ENCODE measurements around the gene RTEL1. TPM values are rescaled to one million over a fixed set of nuclear protein-coding genes. Genes with fewer than 3 reads are reported as not detected.
"Not testable (repeated sequence)": the region's sequence is repeated elsewhere in the genome, so short reads cannot be mapped to it uniquely, and the experiment has no call there.

The RTEL1 gene
- total RNA-seq, 1 experiment from 2014 or later, result 51.1 TPM

- intact Hi-C loops (cut with micrococcal nuclease; ENCODE audit: unreplicated experiment), result no loop called here
- BruUV-seq (replicated peaks), result no TSS peak
- H3K9me3 Mint-ChIP-seq (ENCODE audit: unreplicated experiment), result no peaks in the 10 kb centered on the region
- ChIA-PET CTCF (interaction anchor here (0.5 kb wide), 1 partner anchor 513 kb away, joined by 6 read pairs; no protein-coding TSS in a partner anchor), POLR2A (no interaction called here)
- H3K27me3 ChIP-seq (replicated peaks; ENCODE audit: control insufficient read depth, insufficient read depth, low read length), result no peaks in the 10 kb centered on the region
- H3K27ac Mint-ChIP-seq (ENCODE audit: unreplicated experiment), result no peak overlapping the region
- H3K4me3 ChIP-seq (ENCODE audit: low read depth, low read length), result no peak overlapping the region
- H3K4me1 ChIP-seq, result no peaks in the 10 kb centered on the region
- H3K4me1 Mint-ChIP-seq (ENCODE audit: low read depth, unreplicated experiment), result peaks cover 6% of the 10 kb centered on the region
- TF ChIP-seq, protein P1, sequence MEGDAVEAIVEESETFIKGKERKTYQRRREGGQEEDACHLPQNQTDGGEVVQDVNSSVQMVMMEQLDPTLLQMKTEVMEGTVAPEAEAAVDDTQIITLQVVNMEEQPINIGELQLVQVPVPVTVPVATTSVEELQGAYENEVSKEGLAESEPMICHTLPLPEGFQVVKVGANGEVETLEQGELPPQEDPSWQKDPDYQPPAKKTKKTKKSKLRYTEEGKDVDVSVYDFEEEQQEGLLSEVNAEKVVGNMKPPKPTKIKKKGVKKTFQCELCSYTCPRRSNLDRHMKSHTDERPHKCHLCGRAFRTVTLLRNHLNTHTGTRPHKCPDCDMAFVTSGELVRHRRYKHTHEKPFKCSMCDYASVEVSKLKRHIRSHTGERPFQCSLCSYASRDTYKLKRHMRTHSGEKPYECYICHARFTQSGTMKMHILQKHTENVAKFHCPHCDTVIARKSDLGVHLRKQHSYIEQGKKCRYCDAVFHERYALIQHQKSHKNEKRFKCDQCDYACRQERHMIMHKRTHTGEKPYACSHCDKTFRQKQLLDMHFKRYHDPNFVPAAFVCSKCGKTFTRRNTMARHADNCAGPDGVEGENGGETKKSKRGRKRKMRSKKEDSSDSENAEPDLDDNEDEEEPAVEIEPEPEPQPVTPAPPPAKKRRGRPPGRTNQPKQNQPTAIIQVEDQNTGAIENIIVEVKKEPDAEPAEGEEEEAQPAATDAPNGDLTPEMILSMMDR (IDR thresholded peaks at IDR 0.05; ENCODE audit: insufficient read depth in 1 of 2, low read depth in 1 of 2, low read length in 1 of 2, severe bottlenecking in 1 of 2, unreplicated experiment in 1 of 2), result no peak
- H3K27me3 Mint-ChIP-seq (ENCODE audit: insufficient read depth, unreplicated experiment), result no peaks in the 10 kb centered on the region
- no peaks in the 10 kb centered on the region for H3K9me3 ChIP-seq
- DNase-seq, result no peak
- no peaks in the 10 kb centered on the region for H3K36me3 ChIP-seq (ENCODE audit: control insufficient read depth, insufficient read depth, low read length)
- no peak overlapping the region for H3K4me3 Mint-ChIP-seq (ENCODE audit: unreplicated experiment)
- H3K36me3 Mint-ChIP-seq (ENCODE audit: insufficient read depth, unreplicated experiment), result peaks cover 18% of the 10 kb centered on the region
Observed at GRCh38 chr20:63668351-63668750, 10.2 kb downstream of the RTEL1 start.

DNA sequence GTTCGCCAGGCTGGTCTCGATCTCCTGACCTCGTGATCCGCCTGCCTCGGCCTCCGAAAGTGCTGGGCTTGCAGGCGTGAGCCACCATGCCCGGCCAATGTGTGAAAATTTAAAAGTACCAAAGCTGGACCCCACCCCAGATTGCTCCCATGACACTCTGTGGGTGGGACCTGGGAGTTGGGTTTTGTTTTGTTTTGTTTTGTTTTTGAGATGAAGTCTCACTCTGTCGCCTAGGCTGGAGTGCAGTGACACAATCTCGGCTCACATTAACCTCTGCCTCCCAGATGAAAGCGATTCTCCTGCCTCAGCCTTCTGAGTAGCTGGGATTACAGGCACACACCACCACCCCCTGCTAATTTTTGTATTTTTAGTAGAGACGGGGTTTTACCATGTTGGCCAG, 13.6 kb downstream of the RTEL1 start:
- DNase-seq; H3K27me3 ChIP-seq (replicated peaks; ENCODE audit: control insufficient read depth, insufficient read depth, low read length); intact Hi-C loops (cut with micrococcal nuclease; ENCODE audit: unreplicated experiment); H3K27me3 Mint-ChIP-seq (ENCODE audit: insufficient read depth, unreplicated experiment); H3K36me3 ChIP-seq (ENCODE audit: control insufficient read depth, insufficient read depth, low read length); H3K4me1 Mint-ChIP-seq (ENCODE audit: low read depth, unreplicated experiment); BruUV-seq (replicated peaks); H3K9me3 ChIP-seq; H3K9me3 Mint-ChIP-seq (ENCODE audit: unreplicated experiment); H3K4me3 Mint-ChIP-seq (ENCODE audit: unreplicated experiment); H3K4me3 ChIP-seq (ENCODE audit: low read depth, low read length); CTCF ChIA-PET; H3K4me1 ChIP-seq; POLR2A ChIA-PET; H3K27ac Mint-ChIP-seq (ENCODE audit: unreplicated experiment): not testable (repeated sequence)
- peaks cover 17% of the 10 kb centered on the region for H3K36me3 Mint-ChIP-seq (ENCODE audit: insufficient read depth, unreplicated experiment)

DNA sequence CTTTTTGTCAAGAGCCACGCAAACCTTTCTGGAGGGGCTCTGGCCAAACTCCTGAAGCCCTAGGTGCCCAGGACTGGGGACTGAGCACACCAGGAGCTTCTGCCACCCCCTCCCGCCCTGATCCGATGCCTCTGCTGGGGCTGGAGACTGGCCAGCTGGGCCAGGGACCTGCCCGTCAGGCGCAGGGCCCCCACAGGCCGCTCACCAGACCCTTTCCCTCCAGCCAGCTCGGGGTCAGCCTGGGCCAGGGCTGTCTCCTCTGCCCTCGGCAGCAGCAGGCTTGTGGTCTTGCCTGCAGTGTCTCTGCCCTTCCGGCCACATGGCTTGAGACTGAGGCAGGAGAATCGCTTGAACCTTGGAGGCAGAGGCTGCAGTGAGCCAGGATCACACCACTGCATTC, 14.6 kb downstream of the RTEL1 start:
- intact Hi-C loops (cut with micrococcal nuclease; ENCODE audit: unreplicated experiment), result no loop called here
- no peaks in the 10 kb centered on the region for H3K9me3 ChIP-seq
- TF ChIP-seq, protein P1 (IDR thresholded peaks at IDR 0.05; ENCODE audit: insufficient read depth in 1 of 2, low read depth in 1 of 2, low read length in 1 of 2, severe bottlenecking in 1 of 2, unreplicated experiment in 1 of 2), result no peak
- no peaks in the 10 kb centered on the region for H3K36me3 ChIP-seq (ENCODE audit: control insufficient read depth, insufficient read depth, low read length)
- H3K27ac Mint-ChIP-seq (ENCODE audit: unreplicated experiment), result no peak overlapping the region
- H3K4me3 Mint-ChIP-seq (ENCODE audit: unreplicated experiment), result no peak overlapping the region
- POLR2A ChIA-PET, result no interaction called here
- H3K9me3 Mint-ChIP-seq (ENCODE audit: unreplicated experiment), result no peaks in the 10 kb centered on the region
- no peaks in the 10 kb centered on the region for H3K27me3 Mint-ChIP-seq (ENCODE audit: insufficient read depth, unreplicated experiment)
- H3K4me1 Mint-ChIP-seq (ENCODE audit: low read depth, unreplicated experiment), result peaks cover 6% of the 10 kb centered on the region
- no peaks in the 10 kb centered on the region for H3K27me3 ChIP-seq (replicated peaks; ENCODE audit: control insufficient read depth, insufficient read depth, low read length)
- no peak for DNase-seq
- no peaks in the 10 kb centered on the region for H3K4me1 ChIP-seq
- H3K36me3 Mint-ChIP-seq (ENCODE audit: insufficient read depth, unreplicated experiment), result peaks cover 17% of the 10 kb centered on the region
- H3K4me3 ChIP-seq (ENCODE audit: low read depth, low read length), result no peak overlapping the region
- no TSS peak for BruUV-seq (replicated peaks)
- CTCF ChIA-PET, result no interaction called here

- POLR2A ChIA-PET, result no interaction called here
- Histone ChIP-seq H3K4me3 (ENCODE audit: low read depth, low read length) (no peak overlapping the region), H3K9me3 (no peaks in the 10 kb centered on the region), H3K36me3 (ENCODE audit: control insufficient read depth, insufficient read depth, low read length) (no peaks in the 10 kb centered on the region), H3K27me3 (replicated peaks; ENCODE audit: control insufficient read depth, insufficient read depth, low read length) (no peaks in the 10 kb centered on the region), H3K4me1 (no peaks in the 10 kb centered on the region)
- DNase-seq, result no peak
- intact Hi-C loops (cut with micrococcal nuclease; ENCODE audit: unreplicated experiment), result no loop called here
- Mint-ChIP-seq H3K27me3 (ENCODE audit: insufficient read depth, unreplicated experiment) (no peaks in the 10 kb centered on the region), H3K9me3 (ENCODE audit: unreplicated experiment) (no peaks in the 10 kb centered on the region), H3K4me3 (ENCODE audit: unreplicated experiment) (no peak overlapping the region), H3K36me3 (ENCODE audit: insufficient read depth, unreplicated experiment) (peaks cover 19% of the 10 kb centered on the region), H3K27ac (ENCODE audit: unreplicated experiment) (no peak overlapping the region), H3K4me1 (ENCODE audit: low read depth, unreplicated experiment) (no peaks in the 10 kb centered on the region)
- CTCF ChIA-PET, result interaction anchor here (0.6 kb wide), 1 partner anchor 243 kb away, joined by 3 read pairs; no protein-coding TSS in a partner anchor
- BruUV-seq (replicated peaks), result no TSS peak
- TF ChIP-seq, protein P1 (IDR thresholded peaks at IDR 0.05; ENCODE audit: insufficient read depth in 1 of 2, low read depth in 1 of 2, low read length in 1 of 2, severe bottlenecking in 1 of 2, unreplicated experiment in 1 of 2), result no peak
Observed at GRCh38 chr20:63673951-63674350, 15.8 kb downstream of the RTEL1 start.
